GM21423 (cell line): ENCODE data around the gene NRIP2.

Source experiments
- ATAC-seq: cut with Tn5 transposase; IDR thresholded peaks from one replicate; pipeline ENCODE4 v1.9.1; 2021; ENCODE audit warnings: mild to moderate bottlenecking, moderate library complexity; ENCODE audit not compliant: unreplicated experiment

The NRIP2 gene

GRCh38 chr12:2783936-2784600, 50.8 kb downstream of the NRIP2 start:
- ATAC-seq: no peak

- ATAC-seq: no peak
These were observed 55.6 kb downstream of the NRIP2 start for GRCh38 chr12:2779281-2779680.

GRCh38 chr12:2776129-2776806, 58.6 kb downstream of the NRIP2 start:
- ATAC-seq: no peak

GRCh38 chr12:2775431-2775830, 59.4 kb downstream of the NRIP2 start:
- ATAC-seq: no peak
